ENCODE results near the gene SLC11A2.
"Not testable (repeated sequence)": the region's sequence is repeated elsewhere in the genome, so short reads cannot be mapped to it uniquely, and the experiment has no call there.

The SLC11A2 gene

GRCh38 chr12:50947933-50948626 is 78.1 kb downstream of the SLC11A2 start:
- no peak for DNase-seq (ENCODE audit: low read depth)

GRCh38 chr12:50937653-50938052 is 88.5 kb downstream of the SLC11A2 start:
- no peak for DNase-seq (ENCODE audit: low read depth)

DNA sequence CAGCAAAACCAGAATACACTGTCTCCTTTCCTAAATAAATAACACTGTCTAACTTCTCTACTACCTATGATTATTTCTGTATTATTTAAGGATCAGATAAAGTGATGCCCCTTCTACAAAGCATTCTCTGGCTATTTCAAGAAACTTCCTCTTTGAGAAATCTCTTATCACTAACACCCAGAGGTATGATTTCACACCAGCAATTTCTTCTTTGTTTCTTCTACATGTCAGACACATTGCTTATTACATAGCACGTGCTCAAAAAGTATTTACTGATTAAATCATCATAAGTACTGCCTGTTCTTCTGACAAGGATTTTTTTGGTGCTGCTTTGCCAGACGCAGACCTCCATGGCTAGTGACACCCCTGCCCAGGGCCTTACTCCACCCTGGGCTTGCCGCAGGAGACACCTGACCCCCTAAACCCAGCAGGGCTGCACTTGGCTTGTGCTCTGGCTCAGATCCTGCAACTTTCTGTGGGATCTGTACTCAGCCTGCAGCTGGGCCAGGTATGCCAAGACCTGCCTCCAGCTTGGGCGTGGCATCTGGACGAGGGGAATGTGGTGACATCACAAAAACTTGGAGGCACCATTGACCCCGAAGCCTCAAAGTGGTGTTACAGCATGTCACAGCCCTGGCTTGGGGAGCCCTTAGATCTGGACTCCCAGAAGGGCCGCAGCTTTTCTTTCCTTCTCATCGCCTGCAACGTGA is 89.2 kb downstream of the SLC11A2 start:
- no peak for DNase-seq (ENCODE audit: low read depth)

DNA sequence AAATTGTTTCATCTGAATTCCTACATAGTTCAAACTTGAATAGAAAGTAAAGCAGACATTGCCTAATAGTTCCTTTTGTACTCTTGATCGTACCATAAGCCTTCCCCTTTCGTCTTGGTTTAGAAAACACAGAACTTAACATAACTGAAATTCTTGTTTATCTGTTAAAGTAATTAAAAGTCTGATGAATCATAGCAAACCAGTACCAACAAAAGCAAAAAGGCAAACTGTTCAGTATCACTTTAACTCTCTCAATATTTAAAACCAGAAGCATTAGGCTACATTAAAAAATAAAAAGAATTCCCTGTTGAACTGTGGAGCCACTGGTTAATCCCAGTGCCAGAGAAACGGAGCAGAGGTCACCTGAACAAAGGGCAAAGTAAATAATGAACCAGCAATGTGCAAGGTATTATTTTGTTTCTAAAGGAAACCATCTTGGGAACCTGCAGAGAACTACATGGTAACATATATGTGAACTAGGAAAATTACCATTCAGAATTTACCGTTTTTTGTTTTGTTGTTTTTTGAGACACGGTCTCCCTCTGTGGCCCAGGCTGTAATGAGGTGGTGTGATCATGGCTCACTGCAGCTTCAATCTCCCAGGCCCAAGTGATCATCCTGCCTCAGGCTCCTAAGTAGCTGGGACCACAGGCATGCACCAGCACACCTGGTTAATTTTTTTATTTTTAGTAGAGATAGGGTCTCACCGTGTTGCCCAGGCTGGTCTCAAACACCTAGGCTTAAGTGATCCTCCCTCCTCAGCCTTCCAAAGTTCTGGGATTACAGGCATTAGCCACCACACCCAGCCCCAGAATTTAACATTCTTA is 91.0 kb downstream of the SLC11A2 start:
- no peak for DNase-seq (ENCODE audit: low read depth)

DNA sequence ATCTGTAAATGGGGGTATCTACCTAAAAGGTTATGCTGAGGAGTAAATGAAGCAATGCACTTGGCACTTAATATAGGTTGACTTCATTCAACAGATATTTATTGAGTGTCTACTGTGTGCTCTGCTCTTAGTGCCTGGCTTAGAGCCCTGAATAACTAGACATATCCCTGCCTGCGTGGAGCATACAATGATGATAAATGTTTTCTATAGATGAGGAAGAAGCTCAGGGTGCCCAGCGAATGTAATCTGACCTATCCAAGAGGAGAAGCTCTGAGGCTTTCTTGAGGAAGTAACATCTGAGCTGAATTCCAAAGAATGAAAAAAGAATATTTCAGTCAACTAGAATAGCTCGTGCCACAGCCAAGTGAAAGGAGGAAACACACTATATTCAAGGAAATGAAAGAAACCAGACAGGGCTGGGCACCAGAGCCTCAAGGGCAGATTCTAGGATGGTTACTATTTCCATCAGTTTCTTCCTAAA is 91.8 kb downstream of the SLC11A2 start:
- no peak for DNase-seq (ENCODE audit: low read depth)

DNA sequence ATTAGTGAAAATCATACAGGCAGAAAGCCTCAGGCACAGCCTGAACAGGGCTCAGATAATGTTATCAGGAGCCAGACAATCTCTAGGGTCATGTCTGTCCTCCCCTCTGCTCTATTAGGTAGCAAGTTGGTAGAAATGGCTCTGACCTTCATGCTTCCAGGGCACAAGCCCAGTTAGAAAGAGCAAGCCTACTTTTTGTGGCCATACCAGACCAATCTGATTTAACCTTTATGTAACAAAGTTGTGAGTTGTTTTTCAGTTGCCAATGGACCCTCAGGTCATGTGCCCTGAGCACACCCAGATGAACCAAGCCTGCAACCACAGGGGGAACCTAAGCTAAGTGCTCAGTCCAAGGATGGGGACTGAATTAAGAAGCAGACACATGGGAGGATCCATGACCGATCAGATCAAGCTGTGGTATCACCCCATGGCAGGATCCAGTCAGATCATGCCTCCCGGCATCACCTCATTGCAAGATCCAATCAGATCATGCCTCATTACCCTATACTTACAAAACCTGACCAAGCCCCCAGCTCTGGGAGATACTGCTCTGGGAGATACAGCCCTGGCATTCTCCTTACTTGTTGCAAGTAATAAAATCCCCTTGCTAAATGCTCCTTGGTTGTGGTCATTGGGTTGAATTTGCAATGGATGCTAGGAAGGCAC is 92.6 kb downstream of the SLC11A2 start:
- no peak for DNase-seq (ENCODE audit: low read depth)

- no peak for DNase-seq (ENCODE audit: low read depth)
These were observed 93.3 kb downstream of the SLC11A2 start for GRCh38 chr12:50932787-50933280.

GRCh38 chr12:50930477-50930876 is 95.7 kb downstream of the SLC11A2 start:
- not testable (repeated sequence) for DNase-seq (ENCODE audit: low read depth)

- no peak for DNase-seq (ENCODE audit: low read depth)
These were observed 96.4 kb downstream of the SLC11A2 start for GRCh38 chr12:50929831-50930230.
